GM18505 (cell line): ENCODE measurements around the gene SNRPF.
"Not testable (repeated sequence)": the region's sequence is repeated elsewhere in the genome, so short reads cannot be mapped to it uniquely, and the experiment has no call there.

Source experiments
- ATAC-seq: cut with Tn5 transposase; IDR thresholded peaks from one replicate; pipeline ENCODE4 v1.9.1; 2021; ENCODE audit not compliant: unreplicated experiment
- POLR2A ChIP-seq: IDR thresholded peaks from 4 replicates; pipeline ENCODE4 v1.6.1; 2011; ENCODE audit warnings: borderline replicate concordance; ENCODE audit not compliant: insufficient read depth, insufficient read length; ENCODE audit errors: extremely low read depth

Gene SNRPF

GRCh38 chr12:95837240-95838038 lies 21.3 kb upstream of the SNRPF start:
- no peak for TF ChIP-seq POLR2A
- no peak for ATAC-seq

GRCh38 chr12:95838125-95838524 lies 20.6 kb upstream of the SNRPF start:
- TF ChIP-seq POLR2A: no peak
- no peak for ATAC-seq

- not testable (repeated sequence) for ATAC-seq
Measured at GRCh38 chr12:95842426-95842825, 16.3 kb upstream of the SNRPF start.

DNA sequence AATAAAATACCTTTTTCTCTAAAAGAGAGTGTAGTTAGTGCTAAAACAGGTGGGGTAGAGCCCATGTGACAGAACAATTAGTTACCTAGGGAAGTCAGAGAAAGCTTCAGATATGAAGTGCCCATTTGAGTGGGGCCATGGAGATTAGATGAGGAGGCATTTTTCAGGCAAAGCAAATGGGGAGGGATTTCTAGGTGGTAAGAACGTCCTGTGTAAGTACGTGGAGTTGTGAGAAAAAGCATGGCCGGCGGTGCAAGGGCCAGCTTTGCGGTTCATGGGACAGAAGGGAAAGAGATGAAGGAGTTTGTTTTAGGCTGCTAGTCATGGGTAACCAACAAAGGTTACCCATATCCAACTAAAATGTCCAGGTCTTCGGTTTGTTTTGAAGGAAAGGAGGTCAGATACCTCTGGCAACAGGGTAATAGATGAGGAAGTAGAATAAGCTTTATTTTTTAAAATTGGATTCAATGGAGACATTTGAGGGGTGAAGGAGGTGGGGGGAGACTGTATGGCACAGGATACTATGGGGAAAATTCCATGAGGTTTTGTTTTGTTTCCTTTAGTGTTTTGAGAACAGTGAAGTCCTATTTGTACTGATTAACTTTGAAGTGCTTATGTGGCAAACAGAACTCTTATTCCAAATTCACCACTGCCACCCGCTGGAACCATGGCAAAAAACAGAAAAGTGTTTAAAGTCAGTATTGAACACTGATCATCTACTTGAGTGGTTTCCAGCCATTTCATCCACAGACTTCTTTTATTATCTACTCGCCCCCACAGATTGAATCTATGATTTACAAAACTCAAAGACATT lies 10.0 kb upstream of the SNRPF start:
- no peak for TF ChIP-seq POLR2A
- ATAC-seq: no peak

GRCh38 chr12:95851606-95852005 lies 7.1 kb upstream of the SNRPF start:
- ATAC-seq: no peak
- no peak for TF ChIP-seq POLR2A

DNA sequence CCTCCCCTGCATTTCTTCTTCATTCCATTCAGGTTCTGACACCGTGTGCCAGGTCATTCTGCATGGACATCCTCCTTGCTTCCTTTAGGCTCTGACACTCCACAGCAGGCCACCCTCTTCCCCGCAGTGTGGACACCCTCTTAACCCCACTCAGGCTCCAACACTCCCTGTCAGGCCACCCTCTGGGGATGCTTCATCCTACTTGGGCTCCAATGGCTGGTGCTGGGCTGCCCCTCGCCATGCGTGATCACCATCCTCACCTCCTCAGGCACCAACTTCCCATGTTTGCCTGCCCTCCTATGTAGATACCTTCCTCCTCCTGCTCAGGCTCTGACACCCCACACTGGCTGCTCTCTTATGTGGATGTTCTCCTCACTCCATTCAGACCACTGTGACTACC lies 6.6 kb upstream of the SNRPF start:
- no peak for TF ChIP-seq POLR2A
- ATAC-seq: no peak

GRCh38 chr12:95857156-95857555 lies 1.6 kb upstream of the SNRPF start:
- ATAC-seq: no peak
- TF ChIP-seq POLR2A: no peak

DNA sequence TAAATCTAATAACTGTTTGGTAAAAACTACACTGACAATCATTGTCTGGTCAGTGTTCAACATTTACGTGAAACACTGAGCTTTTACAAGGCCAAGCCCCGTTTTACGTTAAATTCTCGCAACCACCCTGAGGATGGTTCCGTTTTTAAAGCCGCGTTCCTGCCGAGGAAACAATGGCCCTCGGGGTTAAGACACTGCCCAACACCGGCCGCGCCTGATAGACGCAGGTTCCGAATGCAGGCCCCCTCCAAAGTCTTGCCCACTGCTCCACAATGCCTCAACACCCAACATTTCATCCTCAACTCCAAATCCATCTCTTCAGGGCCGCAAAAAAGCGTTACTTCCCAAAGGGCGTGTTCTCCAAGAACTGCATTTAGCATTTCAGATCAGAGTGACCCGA lies 953 bp upstream of the SNRPF start:
- TF ChIP-seq POLR2A: no peak
- ATAC-seq: no peak

DNA sequence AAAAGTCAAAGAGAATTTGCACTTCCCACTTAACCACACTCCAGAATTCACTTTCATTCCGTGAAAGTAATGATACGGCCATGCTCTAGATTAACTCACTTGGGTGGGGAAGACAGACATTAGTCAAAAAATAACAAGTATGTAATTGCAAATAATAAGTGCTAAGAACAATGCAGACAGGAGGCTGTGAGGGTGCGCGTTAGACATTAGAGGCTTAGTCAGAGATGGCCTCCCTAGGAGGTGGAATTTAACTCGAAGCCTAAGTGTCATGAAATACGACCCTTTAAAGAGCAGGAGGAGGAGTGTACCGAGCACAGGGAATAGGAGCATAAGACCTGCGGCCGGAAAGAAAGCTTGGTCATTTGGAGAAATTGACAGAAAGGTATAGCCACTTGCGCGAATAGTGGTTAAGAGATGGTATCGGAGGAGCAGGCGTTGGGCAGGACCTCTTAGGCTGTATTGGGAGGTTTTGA lies 628 bp downstream of the SNRPF start:
- peak; percentile 12 for ATAC-seq
- TF ChIP-seq POLR2A: no peak

DNA sequence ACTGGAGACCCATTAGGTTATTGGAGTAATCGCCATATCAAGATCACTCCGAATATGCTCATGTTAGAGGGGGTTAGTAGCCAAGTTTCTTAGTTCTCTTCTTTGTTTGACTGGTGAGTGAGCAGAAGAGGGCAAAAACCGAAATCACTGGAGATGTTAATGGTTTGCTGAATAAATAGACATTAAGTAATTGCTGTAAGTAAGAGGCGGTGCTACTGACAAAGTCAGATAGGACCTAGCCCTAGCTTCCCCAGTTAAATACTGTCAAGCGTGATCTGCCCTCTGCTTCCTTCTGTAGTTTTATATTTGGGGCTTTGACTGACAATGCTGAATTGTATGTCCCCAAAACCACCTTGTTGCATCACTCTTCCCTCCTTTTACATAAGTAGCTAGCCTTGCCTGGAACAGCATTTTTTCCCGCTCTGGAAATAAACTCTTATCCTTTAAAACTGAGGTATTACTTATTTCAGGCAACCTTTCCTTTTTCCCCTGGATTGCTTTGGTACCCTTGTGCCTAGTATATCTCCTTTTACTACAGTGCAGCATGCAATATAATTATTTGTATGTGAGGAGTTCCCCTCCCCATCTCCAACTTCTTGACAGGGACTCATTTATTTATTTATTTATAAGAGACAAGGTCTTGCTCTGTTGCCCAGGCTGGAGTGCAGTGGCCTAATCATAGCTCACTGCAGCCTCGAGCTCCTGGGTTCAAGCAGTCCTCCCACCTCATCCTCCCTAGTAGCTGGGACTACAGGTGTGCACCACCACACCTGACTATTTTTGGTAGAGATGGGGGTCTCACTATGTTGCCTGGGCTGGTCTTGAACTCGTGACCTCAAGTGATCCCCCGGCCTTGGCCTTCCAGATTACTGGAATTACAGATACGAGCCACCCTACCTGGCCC lies 1.4 kb downstream of the SNRPF start:
- ATAC-seq: no peak
- TF ChIP-seq POLR2A: no peak

GRCh38 chr12:95862038-95862437 lies 3.3 kb downstream of the SNRPF start:
- no peak for TF ChIP-seq POLR2A
- no peak for ATAC-seq

DNA sequence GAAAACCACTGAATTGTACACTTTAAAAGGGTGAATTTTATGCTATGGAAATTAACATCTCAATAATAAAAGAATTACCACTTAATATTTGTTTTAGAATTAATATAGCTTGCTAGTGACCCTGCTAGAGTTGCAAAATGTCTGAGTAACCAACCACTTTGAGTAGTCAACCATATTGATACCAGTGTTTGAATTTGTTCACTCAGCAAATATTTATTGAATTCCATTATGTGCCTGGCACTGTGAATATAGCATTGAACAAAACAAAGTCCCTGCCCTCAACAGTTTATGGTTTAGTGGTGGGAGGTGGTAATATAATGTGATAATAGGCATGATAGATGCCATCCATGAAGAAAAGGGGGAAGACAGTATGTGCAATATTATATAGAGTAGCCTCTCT lies 4.6 kb downstream of the SNRPF start:
- no peak for TF ChIP-seq POLR2A
- ATAC-seq: no peak

DNA sequence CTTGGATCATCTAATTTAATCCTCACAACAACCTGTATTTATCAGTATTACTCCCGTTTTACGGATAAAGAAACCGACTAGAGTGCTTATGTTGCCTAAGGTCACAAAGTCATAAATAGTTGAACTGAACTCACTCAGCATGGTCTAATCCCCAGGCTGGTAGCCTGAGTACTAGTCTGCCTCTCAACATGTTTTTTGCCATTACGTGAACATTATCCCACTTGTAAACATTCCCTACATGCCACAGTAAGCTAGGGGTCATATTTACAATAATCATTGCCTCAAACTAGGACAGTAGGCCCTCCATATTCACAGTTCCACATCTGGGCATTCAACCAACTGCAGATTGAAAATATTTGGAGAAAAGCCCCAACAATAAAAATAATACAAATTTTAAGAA lies 12.1 kb downstream of the SNRPF start:
- TF ChIP-seq POLR2A: no peak
- ATAC-seq: no peak
